ENCODE results near the gene DAB2IP.

Gene DAB2IP

GRCh38 chr9:121667890-121668289 lies 16.5 kb downstream of the DAB2IP start:
- Histone ChIP-seq H3K27me3 (ENCODE audit: low read length) (no peaks in the 10 kb centered on the region), H2AFZ (ENCODE audit: low read depth, low read length, severe bottlenecking) (no peak overlapping the region), H3F3A (ENCODE audit: insufficient read depth) (no peaks in the 10 kb centered on the region), H3K79me2 (ENCODE audit: insufficient read depth, low read length) (no peaks in the 10 kb centered on the region), H3K4me3 (ENCODE audit: insufficient read depth, low read length, poor library complexity, severe bottlenecking) (no peak overlapping the region), H3K4me2 (ENCODE audit: low read depth, low read length, poor library complexity, severe bottlenecking) (no peak overlapping the region), H3K9me3 (ENCODE audit: insufficient read depth, low read length) (no peaks in the 10 kb centered on the region), H3K9ac (ENCODE audit: low read length) (no peak overlapping the region), H3K27ac (ENCODE audit: low read depth, low read length) (no peak overlapping the region), H3K9me2 (replicated peaks; ENCODE audit: insufficient read depth, low read length) (no peaks in the 10 kb centered on the region), H3K36me3 (ENCODE audit: low read length) (no peaks in the 10 kb centered on the region), H4K20me1 (ENCODE audit: low read depth, low read length) (no peaks in the 10 kb centered on the region)
- no peak for TF ChIP-seq CTCF (IDR thresholded peaks at IDR 0.05; ENCODE audit: insufficient read depth, low read length, poor library complexity, severe bottlenecking)
- TF ChIP-seq EZH2phosphoT487 (conservative IDR thresholded peaks at IDR 0.05; ENCODE audit: low read length): no peak

DNA sequence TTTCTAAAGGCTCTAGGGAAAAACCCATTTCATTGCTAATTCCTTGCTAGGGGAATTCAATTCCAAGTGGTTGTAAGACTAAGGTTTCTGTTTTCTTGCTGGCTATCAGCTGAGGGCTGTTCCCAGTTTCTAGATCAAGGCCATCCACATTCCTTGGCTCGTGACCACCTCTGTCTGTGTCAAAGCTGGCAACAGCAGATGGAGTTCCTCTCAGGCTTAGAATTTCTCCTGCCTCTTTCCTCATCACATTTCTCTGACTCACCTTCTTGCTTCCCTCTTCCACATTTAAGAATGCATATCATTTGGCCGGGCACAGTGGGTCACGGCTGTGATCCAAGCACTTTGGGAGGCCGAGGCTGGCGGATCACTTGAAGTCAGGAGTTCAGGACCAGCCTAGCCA lies 19.0 kb downstream of the DAB2IP start:
- no peaks in the 10 kb centered on the region for H3F3A ChIP-seq (ENCODE audit: insufficient read depth)
- no peak overlapping the region for H3K4me2 ChIP-seq (ENCODE audit: low read depth, low read length, poor library complexity, severe bottlenecking)

DNA sequence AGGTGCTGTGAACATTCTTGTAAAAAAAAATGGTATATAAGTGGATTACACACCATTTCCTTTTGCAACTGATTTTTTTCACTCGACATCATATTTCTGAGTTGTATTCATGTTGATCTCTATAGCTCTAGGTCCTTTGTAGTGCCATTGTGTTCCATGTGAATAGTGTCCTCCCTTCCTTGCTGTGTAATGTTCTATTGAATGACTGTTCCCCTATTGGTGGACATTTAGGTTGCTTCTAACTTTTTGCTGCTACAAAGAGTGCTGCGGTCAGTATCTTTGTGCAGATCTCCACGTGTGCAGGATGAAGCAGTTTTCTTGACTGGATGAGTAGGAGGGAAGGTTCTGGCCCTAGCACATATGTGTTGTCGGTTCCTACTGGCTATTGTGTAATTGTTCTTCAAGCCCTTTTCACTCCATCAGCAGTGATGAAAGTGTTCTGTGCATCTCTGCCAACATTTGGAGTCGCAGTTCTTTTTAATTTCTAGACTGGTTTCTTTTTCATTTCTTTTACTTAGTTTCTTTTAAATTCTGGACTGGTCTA lies 20.2 kb downstream of the DAB2IP start:
- no peaks in the 10 kb centered on the region for H3K9me2 ChIP-seq (replicated peaks; ENCODE audit: insufficient read depth, low read length)
- H2AFZ ChIP-seq (ENCODE audit: low read depth, low read length, severe bottlenecking): no peak overlapping the region
- no peaks in the 10 kb centered on the region for H3K9me3 ChIP-seq (ENCODE audit: insufficient read depth, low read length)
- H4K20me1 ChIP-seq (ENCODE audit: low read depth, low read length): no peaks in the 10 kb centered on the region
- H3K4me2 ChIP-seq (ENCODE audit: low read depth, low read length, poor library complexity, severe bottlenecking): no peak overlapping the region
- H3K27me3 ChIP-seq (ENCODE audit: low read length): no peaks in the 10 kb centered on the region
- no peak overlapping the region for H3K4me3 ChIP-seq (ENCODE audit: insufficient read depth, low read length, poor library complexity, severe bottlenecking)
- H3K79me2 ChIP-seq (ENCODE audit: insufficient read depth, low read length): no peaks in the 10 kb centered on the region
- H3F3A ChIP-seq (ENCODE audit: insufficient read depth): no peaks in the 10 kb centered on the region
- no peak overlapping the region for H3K27ac ChIP-seq (ENCODE audit: low read depth, low read length)
- no peak overlapping the region for H3K9ac ChIP-seq (ENCODE audit: low read length)
- no peaks in the 10 kb centered on the region for H3K36me3 ChIP-seq (ENCODE audit: low read length)
- TF ChIP-seq EZH2phosphoT487 (conservative IDR thresholded peaks at IDR 0.05; ENCODE audit: low read length) (no peak), CTCF (IDR thresholded peaks at IDR 0.05; ENCODE audit: insufficient read depth, low read length, poor library complexity, severe bottlenecking) (no peak)

More for the DNA sequence above, 19.0 kb downstream of the DAB2IP start:
- H3K36me3 ChIP-seq (ENCODE audit: low read length): no peaks in the 10 kb centered on the region
- H3K79me2 ChIP-seq (ENCODE audit: insufficient read depth, low read length): no peaks in the 10 kb centered on the region
- no peak overlapping the region for H3K27ac ChIP-seq (ENCODE audit: low read depth, low read length)
- no peaks in the 10 kb centered on the region for H3K9me2 ChIP-seq (replicated peaks; ENCODE audit: insufficient read depth, low read length)
- no peaks in the 10 kb centered on the region for H4K20me1 ChIP-seq (ENCODE audit: low read depth, low read length)
- H2AFZ ChIP-seq (ENCODE audit: low read depth, low read length, severe bottlenecking): no peak overlapping the region
- H3K4me3 ChIP-seq (ENCODE audit: insufficient read depth, low read length, poor library complexity, severe bottlenecking): no peak overlapping the region
- no peaks in the 10 kb centered on the region for H3K27me3 ChIP-seq (ENCODE audit: low read length)
- H3K9ac ChIP-seq (ENCODE audit: low read length): no peak overlapping the region
- no peak for TF ChIP-seq CTCF (IDR thresholded peaks at IDR 0.05; ENCODE audit: insufficient read depth, low read length, poor library complexity, severe bottlenecking)
- no peak for TF ChIP-seq EZH2phosphoT487 (conservative IDR thresholded peaks at IDR 0.05; ENCODE audit: low read length)
- no peaks in the 10 kb centered on the region for H3K9me3 ChIP-seq (ENCODE audit: insufficient read depth, low read length)
